ENCODE data around the gene UVRAG.

DNA sequence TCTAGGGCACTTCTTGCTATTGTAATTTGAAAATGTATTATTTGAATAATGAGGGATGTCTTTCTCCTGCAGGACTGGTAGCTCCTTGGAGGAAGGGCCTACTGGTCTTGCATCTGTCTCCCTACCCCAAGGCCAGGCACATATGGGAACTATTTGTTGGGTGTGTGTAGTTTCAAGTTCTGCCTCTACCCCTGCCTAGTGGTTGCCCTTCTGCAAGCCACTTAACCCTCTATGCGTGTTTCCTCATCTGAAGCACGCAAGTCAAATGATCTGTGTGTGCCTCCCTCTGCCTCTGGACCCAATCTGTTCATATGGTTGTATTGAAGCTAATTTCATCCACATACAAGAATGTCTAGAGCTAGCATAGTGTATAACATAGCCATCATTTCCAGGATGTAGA, 324.3 kb downstream of the UVRAG start:
- TF ChIP-seq, protein P1, sequence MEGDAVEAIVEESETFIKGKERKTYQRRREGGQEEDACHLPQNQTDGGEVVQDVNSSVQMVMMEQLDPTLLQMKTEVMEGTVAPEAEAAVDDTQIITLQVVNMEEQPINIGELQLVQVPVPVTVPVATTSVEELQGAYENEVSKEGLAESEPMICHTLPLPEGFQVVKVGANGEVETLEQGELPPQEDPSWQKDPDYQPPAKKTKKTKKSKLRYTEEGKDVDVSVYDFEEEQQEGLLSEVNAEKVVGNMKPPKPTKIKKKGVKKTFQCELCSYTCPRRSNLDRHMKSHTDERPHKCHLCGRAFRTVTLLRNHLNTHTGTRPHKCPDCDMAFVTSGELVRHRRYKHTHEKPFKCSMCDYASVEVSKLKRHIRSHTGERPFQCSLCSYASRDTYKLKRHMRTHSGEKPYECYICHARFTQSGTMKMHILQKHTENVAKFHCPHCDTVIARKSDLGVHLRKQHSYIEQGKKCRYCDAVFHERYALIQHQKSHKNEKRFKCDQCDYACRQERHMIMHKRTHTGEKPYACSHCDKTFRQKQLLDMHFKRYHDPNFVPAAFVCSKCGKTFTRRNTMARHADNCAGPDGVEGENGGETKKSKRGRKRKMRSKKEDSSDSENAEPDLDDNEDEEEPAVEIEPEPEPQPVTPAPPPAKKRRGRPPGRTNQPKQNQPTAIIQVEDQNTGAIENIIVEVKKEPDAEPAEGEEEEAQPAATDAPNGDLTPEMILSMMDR (IDR thresholded peaks at IDR 0.05): no peak
- no peak for TF ChIP-seq POLR2AphosphoS5 (IDR thresholded peaks at IDR 0.05)
